ENCODE data around the gene BAIAP2L2.

The BAIAP2L2 gene

DNA sequence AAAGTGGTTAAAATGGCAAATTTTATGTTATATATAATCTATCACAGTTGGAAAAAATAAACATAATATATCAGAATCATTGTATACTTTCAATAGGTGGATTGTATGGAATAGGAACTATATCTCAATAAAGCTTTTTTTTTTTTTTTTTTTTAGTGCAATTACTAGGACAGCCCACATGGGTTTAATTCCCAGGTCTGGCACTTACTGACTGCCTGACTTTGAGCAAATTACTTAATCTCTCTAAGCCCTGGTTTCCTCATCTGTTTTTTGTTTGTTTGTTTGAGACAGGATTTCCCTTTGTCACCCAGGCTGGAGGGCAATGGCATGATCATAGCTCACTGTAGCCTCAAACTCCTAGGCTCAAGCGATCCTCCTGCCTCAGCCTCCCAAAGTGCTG is 26.1 kb upstream of the BAIAP2L2 start:
- Histone ChIP-seq H3F3A (ENCODE audit: low read depth) (no peaks in the 10 kb centered on the region), H3K4me2 (ENCODE audit: low read depth, low read length, poor library complexity, severe bottlenecking) (no peak overlapping the region), H2AFZ (ENCODE audit: low read length) (no peak overlapping the region), H4K20me1 (ENCODE audit: insufficient read depth, low read length, poor library complexity, severe bottlenecking) (no peaks in the 10 kb centered on the region), H3K4me3 (ENCODE audit: low read length, poor library complexity, severe bottlenecking) (no peak overlapping the region), H3K27me3 (ENCODE audit: insufficient read depth, low read length, poor library complexity, severe bottlenecking) (no peaks in the 10 kb centered on the region), H3K9ac (ENCODE audit: low read depth, low read length, poor library complexity, severe bottlenecking) (no peak overlapping the region), H3K36me3 (ENCODE audit: insufficient read depth, low read length) (peaks cover 35% of the 10 kb centered on the region; the same call in 1 of the 2 replicates), H3K79me2 (ENCODE audit: insufficient read depth, low read length) (no peaks in the 10 kb centered on the region), H3K9me3 (ENCODE audit: insufficient read depth, low read depth, low read length) (no peaks in the 10 kb centered on the region), H3K9me2 (replicated peaks; ENCODE audit: low read depth, low read length) (no peaks in the 10 kb centered on the region), H3K4me1 (ENCODE audit: insufficient read depth, low read length, poor library complexity, severe bottlenecking) (no peaks in the 10 kb centered on the region)
- TF ChIP-seq, protein P1, sequence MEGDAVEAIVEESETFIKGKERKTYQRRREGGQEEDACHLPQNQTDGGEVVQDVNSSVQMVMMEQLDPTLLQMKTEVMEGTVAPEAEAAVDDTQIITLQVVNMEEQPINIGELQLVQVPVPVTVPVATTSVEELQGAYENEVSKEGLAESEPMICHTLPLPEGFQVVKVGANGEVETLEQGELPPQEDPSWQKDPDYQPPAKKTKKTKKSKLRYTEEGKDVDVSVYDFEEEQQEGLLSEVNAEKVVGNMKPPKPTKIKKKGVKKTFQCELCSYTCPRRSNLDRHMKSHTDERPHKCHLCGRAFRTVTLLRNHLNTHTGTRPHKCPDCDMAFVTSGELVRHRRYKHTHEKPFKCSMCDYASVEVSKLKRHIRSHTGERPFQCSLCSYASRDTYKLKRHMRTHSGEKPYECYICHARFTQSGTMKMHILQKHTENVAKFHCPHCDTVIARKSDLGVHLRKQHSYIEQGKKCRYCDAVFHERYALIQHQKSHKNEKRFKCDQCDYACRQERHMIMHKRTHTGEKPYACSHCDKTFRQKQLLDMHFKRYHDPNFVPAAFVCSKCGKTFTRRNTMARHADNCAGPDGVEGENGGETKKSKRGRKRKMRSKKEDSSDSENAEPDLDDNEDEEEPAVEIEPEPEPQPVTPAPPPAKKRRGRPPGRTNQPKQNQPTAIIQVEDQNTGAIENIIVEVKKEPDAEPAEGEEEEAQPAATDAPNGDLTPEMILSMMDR (conservative IDR thresholded peaks at IDR 0.05; ENCODE audit: low read length): no peak
- TF ChIP-seq EZH2phosphoT487 (IDR thresholded peaks at IDR 0.05; ENCODE audit: borderline replicate concordance): no peak

DNA sequence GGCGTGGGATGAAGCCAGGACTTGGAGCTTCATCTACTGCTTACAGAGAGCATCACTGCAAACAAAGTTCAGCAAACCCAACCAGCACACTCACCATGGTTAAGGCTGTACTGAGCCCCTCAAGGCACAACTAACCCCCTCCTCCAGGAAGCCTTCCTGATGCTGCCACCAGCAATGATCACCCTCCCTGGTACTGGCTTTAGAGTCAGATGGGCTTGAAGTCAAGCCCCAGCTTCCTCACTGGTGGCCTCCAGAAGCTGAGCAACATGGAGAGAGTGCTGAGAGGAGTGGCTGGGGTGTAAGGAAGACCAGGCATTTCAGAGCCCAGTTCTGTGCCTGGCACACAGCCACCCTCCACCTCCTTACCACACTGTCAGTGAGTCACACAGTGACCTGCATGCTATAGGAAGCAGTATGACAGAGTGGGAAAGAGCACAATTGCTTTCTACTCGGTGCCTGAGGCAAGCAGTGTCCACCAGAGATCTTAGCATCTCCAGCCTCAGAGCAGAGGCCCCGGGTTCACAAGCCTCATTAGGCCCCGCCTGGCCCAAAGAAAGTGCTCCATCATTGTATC is 24.7 kb upstream of the BAIAP2L2 start:
- Histone ChIP-seq H2AFZ (ENCODE audit: low read length) (no peak overlapping the region), H3K9ac (ENCODE audit: low read depth, low read length, poor library complexity, severe bottlenecking) (no peak overlapping the region), H3K36me3 (ENCODE audit: insufficient read depth, low read length) (peaks cover 37% of the 10 kb centered on the region; the same call in 1 of the 2 replicates), H3K9me2 (replicated peaks; ENCODE audit: low read depth, low read length) (no peaks in the 10 kb centered on the region), H4K20me1 (ENCODE audit: insufficient read depth, low read length, poor library complexity, severe bottlenecking) (no peaks in the 10 kb centered on the region), H3K4me2 (ENCODE audit: low read depth, low read length, poor library complexity, severe bottlenecking) (no peak overlapping the region), H3K27me3 (ENCODE audit: insufficient read depth, low read length, poor library complexity, severe bottlenecking) (no peaks in the 10 kb centered on the region), H3K9me3 (ENCODE audit: insufficient read depth, low read depth, low read length) (no peaks in the 10 kb centered on the region), H3K79me2 (ENCODE audit: insufficient read depth, low read length) (no peaks in the 10 kb centered on the region), H3F3A (ENCODE audit: low read depth) (no peaks in the 10 kb centered on the region), H3K4me1 (ENCODE audit: insufficient read depth, low read length, poor library complexity, severe bottlenecking) (no peaks in the 10 kb centered on the region), H3K4me3 (ENCODE audit: low read length, poor library complexity, severe bottlenecking) (no peak overlapping the region)
- no peak for TF ChIP-seq EZH2phosphoT487 (IDR thresholded peaks at IDR 0.05; ENCODE audit: borderline replicate concordance)
- TF ChIP-seq, protein P1 (conservative IDR thresholded peaks at IDR 0.05; ENCODE audit: low read length): no peak

DNA sequence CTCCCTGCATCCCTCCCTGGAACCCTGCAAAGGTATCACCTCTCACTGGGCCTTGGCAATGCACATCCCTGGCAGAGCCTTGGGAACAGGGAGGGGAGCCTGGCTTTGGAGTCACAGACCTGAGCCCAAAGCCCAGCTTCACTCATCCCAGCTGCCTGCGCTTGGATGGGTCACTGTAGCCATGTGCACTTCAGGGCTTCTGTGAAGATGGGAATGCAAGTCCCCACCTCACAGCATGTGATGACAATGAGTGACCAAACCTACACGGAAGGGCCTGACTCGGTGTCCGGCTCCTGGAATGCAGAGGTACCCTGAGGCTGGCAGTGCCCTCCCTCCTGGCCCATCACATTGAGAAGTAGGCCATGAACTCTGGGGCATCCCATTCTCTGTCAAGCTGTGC is 22.8 kb upstream of the BAIAP2L2 start:
- no peak overlapping the region for H3K4me3 ChIP-seq (ENCODE audit: low read length, poor library complexity, severe bottlenecking)
- no peaks in the 10 kb centered on the region for H3K27me3 ChIP-seq (ENCODE audit: insufficient read depth, low read length, poor library complexity, severe bottlenecking)
- H4K20me1 ChIP-seq (ENCODE audit: insufficient read depth, low read length, poor library complexity, severe bottlenecking): no peaks in the 10 kb centered on the region
- no peaks in the 10 kb centered on the region for H3K79me2 ChIP-seq (ENCODE audit: insufficient read depth, low read length)
- no peaks in the 10 kb centered on the region for H3K9me3 ChIP-seq (ENCODE audit: insufficient read depth, low read depth, low read length)
- no peak for TF ChIP-seq EZH2phosphoT487 (IDR thresholded peaks at IDR 0.05; ENCODE audit: borderline replicate concordance)
- TF ChIP-seq, protein P1 (conservative IDR thresholded peaks at IDR 0.05; ENCODE audit: low read length): no peak
- H2AFZ ChIP-seq (ENCODE audit: low read length): no peak overlapping the region
- no peaks in the 10 kb centered on the region for H3F3A ChIP-seq (ENCODE audit: low read depth)
- H3K4me1 ChIP-seq (ENCODE audit: insufficient read depth, low read length, poor library complexity, severe bottlenecking): no peaks in the 10 kb centered on the region
- no peaks in the 10 kb centered on the region for H3K9me2 ChIP-seq (replicated peaks; ENCODE audit: low read depth, low read length)
- no peak overlapping the region for H3K4me2 ChIP-seq (ENCODE audit: low read depth, low read length, poor library complexity, severe bottlenecking)
- H3K9ac ChIP-seq (ENCODE audit: low read depth, low read length, poor library complexity, severe bottlenecking): no peak overlapping the region
- peaks cover 40% of the 10 kb centered on the region; the same call in 1 of the 2 replicates for H3K36me3 ChIP-seq (ENCODE audit: insufficient read depth, low read length)
